HepG2 (cell line): Measurements from ENCODE around the gene ARID1A. TPM values are rescaled to one million over a fixed set of nuclear protein-coding genes. Genes with fewer than 3 reads are reported as not detected.

Source experiments
- ADNP ChIP-seq: sonication (generic); formaldehyde crosslinking; IDR thresholded peaks from 2 replicates; pipeline ENCODE4 v1.4.0; 2020; ENCODE audit warnings: missing genetic modification reagents
- CHD4 ChIP-seq: fragments of 200-600 bp; sonication (generic); IDR thresholded peaks from 2 replicates; pipeline ENCODE4 v1.7.0; 2017; ENCODE audit warnings: mild to moderate bottlenecking, low read length, borderline replicate concordance
- FOSL2 ChIP-seq: sonication (generic); formaldehyde crosslinking; IDR thresholded peaks from 2 replicates; pipeline ENCODE4 v1.4.0; 2020; ENCODE audit warnings: missing genetic modification reagents
- FOXK2 ChIP-seq: fragments of 450-650 bp; IDR thresholded peaks from 2 replicates; pipeline ENCODE4 v1.6.1; 2016
- IKZF1 ChIP-seq: fragments of 450-650 bp; IDR thresholded peaks from 2 replicates; pipeline ENCODE4 v1.7.1; 2016
- MAFG ChIP-seq: sonication (generic); formaldehyde crosslinking; IDR thresholded peaks from 2 replicates; pipeline ENCODE4 v1.5.1; 2020; ENCODE audit warnings: mild to moderate bottlenecking, missing genetic modification reagents
- MLX ChIP-seq: IDR thresholded peaks from 2 replicates; pipeline ENCODE4 v1.6.1; 2016
- PLSCR1 ChIP-seq: sonication (generic); formaldehyde crosslinking; IDR thresholded peaks from 2 replicates; pipeline ENCODE4 v1.5.0; 2020; ENCODE audit warnings: missing genetic modification reagents, mild to moderate bottlenecking, borderline replicate concordance
- RFX1 ChIP-seq: fragments of 450-650 bp; IDR thresholded peaks from 2 replicates; pipeline ENCODE4 v1.6.1; 2017
- SAFB2 ChIP-seq: sonication (generic); formaldehyde crosslinking; IDR thresholded peaks from 2 replicates; pipeline ENCODE4 v1.5.1; 2020; ENCODE audit warnings: missing genetic modification reagents, low read depth, mild to moderate bottlenecking, borderline replicate concordance
- SCMH1 ChIP-seq: sonication (generic); formaldehyde crosslinking; IDR thresholded peaks from 2 replicates; pipeline ENCODE4 v1.9.0; 2021; ENCODE audit warnings: missing genetic modification reagents, mild to moderate bottlenecking, borderline replicate concordance
- YY1 ChIP-seq: IDR thresholded peaks from 2 replicates; pipeline ENCODE4 v1.6.1; 2011; ENCODE audit warnings: low read length, low read depth, moderate library complexity, mild to moderate bottlenecking; ENCODE audit not compliant: insufficient read depth, insufficient replicate concordance
- ZBTB7A ChIP-seq: sonication (generic); formaldehyde crosslinking; IDR thresholded peaks from 2 replicates; pipeline ENCODE4 v1.8.0; 2022; ENCODE audit warnings: mild to moderate bottlenecking, missing genetic modification reagents
- ZC3H4 ChIP-seq: sonication (generic); formaldehyde crosslinking; IDR thresholded peaks from 2 replicates; pipeline ENCODE4 v1.4.0; 2020; ENCODE audit warnings: missing genetic modification reagents, borderline replicate concordance
- ZNF362 ChIP-seq: sonication (generic); formaldehyde crosslinking; IDR thresholded peaks from 2 replicates; pipeline ENCODE4 v1.4.0; 2020; ENCODE audit warnings: missing genetic modification reagents, mild to moderate bottlenecking, borderline replicate concordance
- ZNF414 ChIP-seq: sonication (generic); formaldehyde crosslinking; IDR thresholded peaks from 2 replicates; pipeline ENCODE4 v1.5.0; 2020; ENCODE audit warnings: missing genetic modification reagents
- ZNF546 ChIP-seq: sonication (generic); formaldehyde crosslinking; conservative IDR thresholded peaks from 2 replicates; pipeline ENCODE4 v1.8.1; 2023; ENCODE audit warnings: mild to moderate bottlenecking, missing genetic modification reagents
- ZNF552 ChIP-seq: sonication (generic); formaldehyde crosslinking; IDR thresholded peaks from 2 replicates; pipeline ENCODE4 v1.9.0; 2022; ENCODE audit warnings: missing genetic modification reagents, mild to moderate bottlenecking, borderline replicate concordance
- ZSCAN12 ChIP-seq: sonication (generic); formaldehyde crosslinking; IDR thresholded peaks from 2 replicates; pipeline ENCODE4 v1.9.0; 2021; ENCODE audit warnings: mild to moderate bottlenecking, missing genetic modification reagents
- ZSCAN22 ChIP-seq: sonication (generic); formaldehyde crosslinking; IDR thresholded peaks from 2 replicates; pipeline ENCODE4 v1.4.0; 2020; ENCODE audit warnings: mild to moderate bottlenecking, missing genetic modification reagents
- polyA plus RNA-seq, 8 experiments: library from polyadenylated mRNA; depleted of rRNA in 3 of 8; stranded (reverse) in 7 of 8; unstranded in 1 of 8; fragments of >200 nt; fragmentation: Illumina TruSeq in 4 of 8; extraction: Trizol in 4 of 8; gene quantifications; 2 replicates each; pipeline versions ENCODE4 v1.2.1 to v1.2.3, GENCODE V29; 2011 to 2016; ENCODE audit warnings: low read depth in 4 of 8, missing spikeins in 1 of 8, mixed read lengths in 1 of 8; ENCODE audit not compliant: insufficient read depth in 1 of 8
- total RNA-seq, 5 experiments: library from RNA; depleted of rRNA; stranded (reverse); fragments of >200 nt; fragmentation: Illumina TruSeq; extraction: Trizol; gene quantifications; 2 replicates each; pipeline ENCODE4 v1.2.3, GENCODE V29; 2016; ENCODE audit warnings: low read depth in 1 of 5
- TF ChIP-seq, protein P1 (sequence below): sonication (generic); formaldehyde crosslinking; IDR thresholded peaks from 2 replicates; pipeline ENCODE4 v1.5.0; 2020; ENCODE audit warnings: missing genetic modification reagents, mild to moderate bottlenecking, borderline replicate concordance
- TF ChIP-seq, protein P2 (sequence below): fragments of 450-650 bp; IDR thresholded peaks from 2 replicates; pipeline ENCODE4 v1.6.1; 2017; ENCODE audit warnings: mild to moderate bottlenecking

The ARID1A gene
- total and polyA plus RNA-seq, 2 of the 13 experiments (the other 11 are each of a cell fraction or from before 2014, with no cell fraction given): 11.9 to 15.9 TPM

- no peak for TF ChIP-seq ZC3H4 (CRISPR knock-in tag)
- 0 out of 2 replicates have a peak, but pooled peaks have one; percentile 14 for TF ChIP-seq ZNF362 (CRISPR knock-in tag)
- TF ChIP-seq ZBTB7A (CRISPR knock-in tag): no peak
- TF ChIP-seq ZNF546 (CRISPR knock-in tag): no peak
- TF ChIP-seq YY1: peak; percentile 44
- TF ChIP-seq MLX: no peak
- no peak for TF ChIP-seq ZNF414 (CRISPR knock-in tag)
- TF ChIP-seq, protein P1, sequence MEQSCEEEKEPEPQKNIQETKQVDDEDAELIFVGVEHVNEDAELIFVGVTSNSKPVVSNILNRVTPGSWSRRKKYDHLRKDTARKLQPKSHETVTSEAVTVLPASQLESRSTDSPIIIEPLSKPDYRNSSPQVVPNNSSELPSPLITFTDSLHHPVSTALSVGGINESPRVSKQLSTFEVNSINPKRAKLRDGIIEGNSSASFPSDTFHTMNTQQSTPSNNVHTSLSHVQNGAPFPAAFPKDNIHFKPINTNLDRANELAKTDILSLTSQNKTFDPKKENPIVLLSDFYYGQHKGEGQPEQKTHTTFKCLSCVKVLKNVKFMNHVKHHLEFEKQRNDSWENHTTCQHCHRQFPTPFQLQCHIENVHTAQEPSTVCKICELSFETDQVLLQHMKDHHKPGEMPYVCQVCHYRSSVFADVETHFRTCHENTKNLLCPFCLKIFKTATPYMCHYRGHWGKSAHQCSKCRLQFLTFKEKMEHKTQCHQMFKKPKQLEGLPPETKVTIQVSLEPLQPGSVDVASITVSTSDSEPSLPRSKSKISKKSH (CRISPR knock-in tag): no peak
- no peak for TF ChIP-seq FOSL2 (CRISPR knock-in tag)
- TF ChIP-seq ZNF552 (CRISPR knock-in tag): no peak
- no peak for TF ChIP-seq RFX1
- no peak for TF ChIP-seq ZSCAN22
- TF ChIP-seq FOXK2: no peak
- no peak for TF ChIP-seq SCMH1
- TF ChIP-seq CHD4: 0 out of 2 replicates have a peak, but pooled peaks have one; percentile 6
- TF ChIP-seq PLSCR1 (CRISPR knock-in tag): no peak
- TF ChIP-seq IKZF1: no peak
- no peak for TF ChIP-seq MAFG (CRISPR knock-in tag)
- TF ChIP-seq ADNP: no peak
- no peak for TF ChIP-seq SAFB2 (CRISPR knock-in tag)
- TF ChIP-seq, protein P2, sequence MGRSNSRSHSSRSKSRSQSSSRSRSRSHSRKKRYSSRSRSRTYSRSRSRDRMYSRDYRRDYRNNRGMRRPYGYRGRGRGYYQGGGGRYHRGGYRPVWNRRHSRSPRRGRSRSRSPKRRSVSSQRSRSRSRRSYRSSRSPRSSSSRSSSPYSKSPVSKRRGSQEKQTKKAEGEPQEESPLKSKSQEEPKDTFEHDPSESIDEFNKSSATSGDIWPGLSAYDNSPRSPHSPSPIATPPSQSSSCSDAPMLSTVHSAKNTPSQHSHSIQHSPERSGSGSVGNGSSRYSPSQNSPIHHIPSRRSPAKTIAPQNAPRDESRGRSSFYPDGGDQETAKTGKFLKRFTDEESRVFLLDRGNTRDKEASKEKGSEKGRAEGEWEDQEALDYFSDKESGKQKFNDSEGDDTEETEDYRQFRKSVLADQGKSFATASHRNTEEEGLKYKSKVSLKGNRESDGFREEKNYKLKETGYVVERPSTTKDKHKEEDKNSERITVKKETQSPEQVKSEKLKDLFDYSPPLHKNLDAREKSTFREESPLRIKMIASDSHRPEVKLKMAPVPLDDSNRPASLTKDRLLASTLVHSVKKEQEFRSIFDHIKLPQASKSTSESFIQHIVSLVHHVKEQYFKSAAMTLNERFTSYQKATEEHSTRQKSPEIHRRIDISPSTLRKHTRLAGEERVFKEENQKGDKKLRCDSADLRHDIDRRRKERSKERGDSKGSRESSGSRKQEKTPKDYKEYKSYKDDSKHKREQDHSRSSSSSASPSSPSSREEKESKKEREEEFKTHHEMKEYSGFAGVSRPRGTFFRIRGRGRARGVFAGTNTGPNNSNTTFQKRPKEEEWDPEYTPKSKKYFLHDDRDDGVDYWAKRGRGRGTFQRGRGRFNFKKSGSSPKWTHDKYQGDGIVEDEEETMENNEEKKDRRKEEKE: no peak
- no peak for TF ChIP-seq ZSCAN12 (CRISPR knock-in tag)
Observed at GRCh38 chr1:26694638-26695355, 1.0 kb upstream of the ARID1A start (continued).
